T-helper 17 cell (primary cell): ENCODE data around the gene SH2D4B. TPM values are rescaled to one million over a fixed set of nuclear protein-coding genes. Genes with fewer than 3 reads are reported as not detected.

Experiments used
- ATAC-seq: fragments of 150-1000 bp; cut with Tn5 transposase; 2 replicates; pipeline ENCODE4 v1.10.0; 2021; ENCODE audit warnings: mild to moderate bottlenecking, moderate library complexity
- DNase-seq, 3 donors: peaks; one replicate each; pipeline versions ENCODE4 v3.0.0 to v3.0.0-alpha.2; 2020 to 2021
- H3K9me3 ChIP-seq: one replicate; pipeline ENCODE4 v1.7.0; 2013; ENCODE audit warnings: low read length, mild to moderate bottlenecking; ENCODE audit not compliant: control insufficient read depth, poor library complexity, severe bottlenecking
- H3K27ac Mint-ChIP-seq: one replicate; pipeline ENCODE4 v1.8.0; 2022; ENCODE audit warnings: mild to moderate bottlenecking, moderate library complexity, mixed read lengths
- H3K27me3 Mint-ChIP-seq: one replicate; pipeline ENCODE4 v1.8.0; 2022; ENCODE audit warnings: mixed read lengths
- H3K36me3 Mint-ChIP-seq: one replicate; pipeline ENCODE4 v1.8.0; 2022; ENCODE audit warnings: low read depth, mixed read lengths
- H3K4me1 Mint-ChIP-seq: one replicate; pipeline ENCODE4 v1.8.0; 2022; ENCODE audit warnings: mild to moderate bottlenecking, mixed read lengths
- H3K4me3 Mint-ChIP-seq: one replicate; pipeline ENCODE4 v1.8.0; 2022; ENCODE audit warnings: mild to moderate bottlenecking, moderate library complexity, mixed read lengths
- total RNA-seq, 4 donors: library from RNA in 2 of 4; stranded (reverse) in 2 of 4; gene quantifications; one replicate each; pipeline ENCODE4 v1.2.3 and lab custom pipeline; 2022 to 2026

Gene SH2D4B
- total RNA-seq, 2 donors from 2014 or later = 0.18 to 0.30 TPM

- H3K36me3 Mint-ChIP-seq = peaks cover 10% of the 10 kb centered on the region
- H3K27me3 Mint-ChIP-seq = no peaks in the 10 kb centered on the region
- H3K4me3 Mint-ChIP-seq = peak overlapping the region; percentile 9
- DNase-seq (no peak), ATAC-seq (no peak)
- H3K4me1 Mint-ChIP-seq = peaks cover 14% of the 10 kb centered on the region
- no peaks in the 10 kb centered on the region for H3K9me3 ChIP-seq
- peak overlapping the region; percentile 90 for H3K27ac Mint-ChIP-seq
These were observed 25.6 kb upstream of the SH2D4B start for GRCh38 chr10:80512031-80512526.

- H3K4me1 Mint-ChIP-seq = peaks cover 14% of the 10 kb centered on the region
- peak overlapping the region; percentile 90 for H3K27ac Mint-ChIP-seq
- H3K27me3 Mint-ChIP-seq = no peaks in the 10 kb centered on the region
- DNase-seq = no peak
- no peak for ATAC-seq
- H3K9me3 ChIP-seq = no peaks in the 10 kb centered on the region
- no peak overlapping the region for H3K4me3 Mint-ChIP-seq
- H3K36me3 Mint-ChIP-seq = peaks cover 10% of the 10 kb centered on the region
These were observed 24.6 kb upstream of the SH2D4B start for GRCh38 chr10:80513106-80513505.

- Mint-ChIP-seq H3K36me3 (peaks cover 11% of the 10 kb centered on the region), H3K27ac (peak overlapping the region; percentile 75)
These were observed 22.2 kb upstream of the SH2D4B start for GRCh38 chr10:80515511-80515910.

GRCh38 chr10:80515941-80516340 is 21.8 kb upstream of the SH2D4B start:
- Mint-ChIP-seq H3K36me3 (peaks cover 12% of the 10 kb centered on the region), H3K4me3 (no peak overlapping the region), H3K4me1 (peaks cover 17% of the 10 kb centered on the region), H3K27me3 (no peaks in the 10 kb centered on the region), H3K27ac (peak overlapping the region; percentile 75)
- ATAC-seq = no peak
- no peaks in the 10 kb centered on the region for H3K9me3 ChIP-seq
- DNase-seq = no peak

More at GRCh38 chr10:80515511-80515910, 22.2 kb upstream of the SH2D4B start:
- Mint-ChIP-seq H3K4me1 (peaks cover 14% of the 10 kb centered on the region), H3K4me3 (no peak overlapping the region), H3K27me3 (no peaks in the 10 kb centered on the region)
- ATAC-seq = no peak
- DNase-seq = no peak
- H3K9me3 ChIP-seq = no peaks in the 10 kb centered on the region

GRCh38 chr10:80516506-80517075 is 21.1 kb upstream of the SH2D4B start:
- Mint-ChIP-seq H3K36me3 (peaks cover 12% of the 10 kb centered on the region), H3K4me3 (no peak overlapping the region), H3K27me3 (no peaks in the 10 kb centered on the region), H3K4me1 (peaks cover 13% of the 10 kb centered on the region), H3K27ac (peak overlapping the region; percentile 75)
- ATAC-seq (no peak), DNase-seq (no peak)
- no peaks in the 10 kb centered on the region for H3K9me3 ChIP-seq

GRCh38 chr10:80517416-80518142 is 20.1 kb upstream of the SH2D4B start:
- no peak for ATAC-seq
- no peak overlapping the region for H3K4me3 Mint-ChIP-seq
- H3K9me3 ChIP-seq = no peaks in the 10 kb centered on the region
- peaks cover 12% of the 10 kb centered on the region for H3K36me3 Mint-ChIP-seq
- DNase-seq = no peak
- peak overlapping the region; percentile 75 for H3K27ac Mint-ChIP-seq
- no peaks in the 10 kb centered on the region for H3K27me3 Mint-ChIP-seq
- H3K4me1 Mint-ChIP-seq = peaks cover 9% of the 10 kb centered on the region

GRCh38 chr10:80518143-80518806 is 19.4 kb upstream of the SH2D4B start:
- peaks cover 9% of the 10 kb centered on the region for H3K4me1 Mint-ChIP-seq
- H3K4me3 Mint-ChIP-seq = peak overlapping the region; percentile 74
- no peaks in the 10 kb centered on the region for H3K27me3 Mint-ChIP-seq
- peak overlapping the region; percentile 61 for H3K27ac Mint-ChIP-seq
- no peaks in the 10 kb centered on the region for H3K9me3 ChIP-seq
- peaks cover 12% of the 10 kb centered on the region for H3K36me3 Mint-ChIP-seq
- DNase-seq = no peak
- ATAC-seq = no peak

- Mint-ChIP-seq H3K36me3 (peaks cover 12% of the 10 kb centered on the region), H3K4me3 (peak overlapping the region; percentile 74), H3K27ac (peak overlapping the region; percentile 61), H3K4me1 (peaks cover 11% of the 10 kb centered on the region), H3K27me3 (no peaks in the 10 kb centered on the region)
- ATAC-seq (no peak), DNase-seq (no peak)
- no peaks in the 10 kb centered on the region for H3K9me3 ChIP-seq
These were observed 18.8 kb upstream of the SH2D4B start for GRCh38 chr10:80518807-80519360.

GRCh38 chr10:80519936-80520650 is 17.6 kb upstream of the SH2D4B start:
- peak overlapping the region; percentile 47 for H3K4me3 Mint-ChIP-seq
- no peak for ATAC-seq

GRCh38 chr10:80520661-80521470 is 16.8 kb upstream of the SH2D4B start:
- H3K4me3 Mint-ChIP-seq = peak overlapping the region; percentile 47
- DNase-seq (no peak), ATAC-seq (no peak)
- peak overlapping the region; percentile 57 for H3K27ac Mint-ChIP-seq
- H3K9me3 ChIP-seq = no peaks in the 10 kb centered on the region
- no peaks in the 10 kb centered on the region for H3K27me3 Mint-ChIP-seq
- peaks cover 24% of the 10 kb centered on the region for H3K4me1 Mint-ChIP-seq
- peaks cover 7% of the 10 kb centered on the region for H3K36me3 Mint-ChIP-seq

More at GRCh38 chr10:80519936-80520650, 17.6 kb upstream of the SH2D4B start:
- no peak for DNase-seq
- H3K27me3 Mint-ChIP-seq = no peaks in the 10 kb centered on the region
- H3K4me1 Mint-ChIP-seq = peaks cover 19% of the 10 kb centered on the region
- H3K36me3 Mint-ChIP-seq = peaks cover 7% of the 10 kb centered on the region
- no peaks in the 10 kb centered on the region for H3K9me3 ChIP-seq
- peak overlapping the region; percentile 57 for H3K27ac Mint-ChIP-seq

- H3K9me3 ChIP-seq = no peaks in the 10 kb centered on the region
- DNase-seq = no peak
- no peak overlapping the region for H3K4me3 Mint-ChIP-seq
- peak overlapping the region; percentile 72 for H3K27ac Mint-ChIP-seq
- ATAC-seq = peak; percentile 64
- no peaks in the 10 kb centered on the region for H3K27me3 Mint-ChIP-seq
- H3K36me3 Mint-ChIP-seq = peaks cover 7% of the 10 kb centered on the region
- peaks cover 34% of the 10 kb centered on the region for H3K4me1 Mint-ChIP-seq
These were observed 14.8 kb upstream of the SH2D4B start for GRCh38 chr10:80522756-80523363.

- Mint-ChIP-seq H3K36me3 (peaks cover 4% of the 10 kb centered on the region), H3K27ac (peak overlapping the region; percentile 72), H3K27me3 (no peaks in the 10 kb centered on the region), H3K4me1 (peaks cover 40% of the 10 kb centered on the region), H3K4me3 (no peak overlapping the region)
- ATAC-seq = no peak
- DNase-seq = no peak
- no peaks in the 10 kb centered on the region for H3K9me3 ChIP-seq
These were observed 13.9 kb upstream of the SH2D4B start for GRCh38 chr10:80523773-80524172.
